Mucosa of stomach (tissue), 1 donor: ENCODE results near the gene ZBTB16.

ENCODE experiments used
- H3K27me3 ChIP-seq: one replicate; pipeline ENCODE4 v1.7.0; 2013; ENCODE audit warnings: mild to moderate bottlenecking, low read length; ENCODE audit not compliant: control insufficient read depth, insufficient read depth
- H3K36me3 ChIP-seq: one replicate; pipeline ENCODE4 v1.7.0; 2013; ENCODE audit warnings: low read length; ENCODE audit not compliant: control insufficient read depth, insufficient read depth
- H3K4me1 ChIP-seq: one replicate; pipeline ENCODE4 v1.7.0; 2013; ENCODE audit warnings: mild to moderate bottlenecking, low read length; ENCODE audit not compliant: control insufficient read depth, insufficient read depth
- H3K4me3 ChIP-seq: one replicate; pipeline ENCODE4 v1.7.0; 2013; ENCODE audit warnings: low read length
- H3K9ac ChIP-seq: one replicate; pipeline ENCODE4 v1.7.0; 2013; ENCODE audit warnings: mild to moderate bottlenecking, low read length, moderate library complexity
- H3K9me3 ChIP-seq: one replicate; pipeline ENCODE4 v1.7.0; 2013; ENCODE audit warnings: mild to moderate bottlenecking, low read length, moderate library complexity; ENCODE audit not compliant: control insufficient read depth
- donor health status: Pancreatic carcinoma.

Gene ZBTB16

GRCh38 chr11:114172871-114173444 is 113.4 kb downstream of the ZBTB16 start:
- no peaks in the 10 kb centered on the region for H3K36me3 ChIP-seq
- H3K9me3 ChIP-seq = no peaks in the 10 kb centered on the region
- H3K9ac ChIP-seq = no peak overlapping the region
- H3K4me1 ChIP-seq = peaks cover 25% of the 10 kb centered on the region
- H3K4me3 ChIP-seq = no peak overlapping the region
- no peaks in the 10 kb centered on the region for H3K27me3 ChIP-seq

DNA sequence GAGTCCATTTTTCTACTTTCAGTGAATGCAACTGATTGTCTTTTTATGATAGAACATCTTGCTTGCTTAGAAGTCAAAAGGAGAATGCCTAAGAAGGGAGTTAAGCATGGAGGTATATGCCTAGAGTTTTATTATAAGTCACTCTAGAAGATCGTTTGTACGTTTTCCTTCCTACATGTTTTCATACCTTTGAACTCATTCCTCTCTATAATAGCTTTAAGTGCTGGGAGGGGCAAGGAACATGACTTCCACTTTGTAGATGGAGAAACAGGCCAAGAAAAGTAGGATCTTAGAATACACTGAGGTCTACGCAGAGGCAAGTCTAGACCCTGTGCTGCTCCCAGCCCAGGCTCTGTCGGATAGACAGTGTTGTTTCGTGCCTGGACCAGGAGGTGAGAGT is 114.3 kb downstream of the ZBTB16 start:
- Histone ChIP-seq H3K9ac (no peak overlapping the region), H3K9me3 (no peaks in the 10 kb centered on the region), H3K36me3 (no peaks in the 10 kb centered on the region), H3K4me3 (no peak overlapping the region), H3K27me3 (no peaks in the 10 kb centered on the region), H3K4me1 (peaks cover 23% of the 10 kb centered on the region)

DNA sequence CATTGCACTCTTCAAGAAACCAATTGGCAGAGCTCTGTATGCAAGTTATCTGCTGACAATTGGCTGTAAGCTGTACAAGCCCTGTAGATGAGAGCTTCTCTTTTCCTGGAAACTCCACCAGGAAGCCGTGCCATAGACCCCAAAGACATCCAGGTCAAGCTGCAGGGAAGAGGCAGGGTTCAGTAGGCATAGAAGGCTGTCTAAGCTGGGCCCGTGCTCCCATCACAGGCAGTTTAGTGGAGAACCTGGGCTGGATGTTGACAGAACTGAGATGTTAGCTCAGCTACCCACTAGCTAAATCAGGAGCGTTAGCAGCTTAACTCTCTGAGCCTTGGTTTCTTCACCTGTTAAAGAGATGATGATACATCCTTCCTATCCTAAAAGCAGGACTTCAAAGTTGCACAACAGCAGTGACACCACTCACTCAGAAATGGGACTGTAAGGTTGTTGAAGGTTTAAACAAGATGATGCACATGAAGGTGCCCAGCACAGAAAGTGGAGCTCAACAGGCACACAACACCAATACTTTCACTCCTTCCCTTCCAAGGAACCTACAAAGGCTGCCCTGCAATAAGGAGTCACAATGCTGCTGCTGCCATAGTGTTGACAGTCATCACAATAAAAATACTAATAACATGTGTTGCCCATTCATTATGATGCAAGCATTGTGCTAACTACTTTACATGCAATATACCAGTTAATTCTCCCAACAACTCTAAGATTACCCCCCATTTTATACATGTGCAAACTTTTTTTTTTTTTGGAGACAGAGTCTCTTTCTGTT is 115.4 kb downstream of the ZBTB16 start:
- H3K36me3 ChIP-seq = no peaks in the 10 kb centered on the region
- no peaks in the 10 kb centered on the region for H3K27me3 ChIP-seq
- H3K9me3 ChIP-seq = no peaks in the 10 kb centered on the region
- no peak overlapping the region for H3K9ac ChIP-seq
- H3K4me3 ChIP-seq = no peak overlapping the region
- peaks cover 32% of the 10 kb centered on the region for H3K4me1 ChIP-seq

- Histone ChIP-seq H3K4me1 (peaks cover 31% of the 10 kb centered on the region), H3K36me3 (no peaks in the 10 kb centered on the region), H3K9ac (no peak overlapping the region), H3K9me3 (no peaks in the 10 kb centered on the region), H3K4me3 (no peak overlapping the region), H3K27me3 (peaks cover 4% of the 10 kb centered on the region)
Observed at GRCh38 chr11:114175706-114176105, 116.2 kb downstream of the ZBTB16 start.

GRCh38 chr11:114176321-114176720 is 116.8 kb downstream of the ZBTB16 start:
- Histone ChIP-seq H3K4me3 (no peak overlapping the region), H3K9ac (no peak overlapping the region), H3K4me1 (peaks cover 25% of the 10 kb centered on the region), H3K27me3 (peaks cover 4% of the 10 kb centered on the region), H3K9me3 (no peaks in the 10 kb centered on the region), H3K36me3 (no peaks in the 10 kb centered on the region)

GRCh38 chr11:114178656-114179055 is 119.1 kb downstream of the ZBTB16 start:
- Histone ChIP-seq H3K4me1 (peaks cover 22% of the 10 kb centered on the region), H3K36me3 (no peaks in the 10 kb centered on the region), H3K4me3 (no peak overlapping the region), H3K9ac (peak overlapping the region; percentile 42), H3K9me3 (no peaks in the 10 kb centered on the region), H3K27me3 (peaks cover 4% of the 10 kb centered on the region)

- no peaks in the 10 kb centered on the region for H3K36me3 ChIP-seq
- H3K27me3 ChIP-seq = peaks cover 4% of the 10 kb centered on the region
- peak overlapping the region; percentile 44 for H3K9ac ChIP-seq
- H3K9me3 ChIP-seq = no peaks in the 10 kb centered on the region
- peaks cover 22% of the 10 kb centered on the region for H3K4me1 ChIP-seq
- H3K4me3 ChIP-seq = no peak overlapping the region
Observed at GRCh38 chr11:114179234-114179941, 119.9 kb downstream of the ZBTB16 start.

DNA sequence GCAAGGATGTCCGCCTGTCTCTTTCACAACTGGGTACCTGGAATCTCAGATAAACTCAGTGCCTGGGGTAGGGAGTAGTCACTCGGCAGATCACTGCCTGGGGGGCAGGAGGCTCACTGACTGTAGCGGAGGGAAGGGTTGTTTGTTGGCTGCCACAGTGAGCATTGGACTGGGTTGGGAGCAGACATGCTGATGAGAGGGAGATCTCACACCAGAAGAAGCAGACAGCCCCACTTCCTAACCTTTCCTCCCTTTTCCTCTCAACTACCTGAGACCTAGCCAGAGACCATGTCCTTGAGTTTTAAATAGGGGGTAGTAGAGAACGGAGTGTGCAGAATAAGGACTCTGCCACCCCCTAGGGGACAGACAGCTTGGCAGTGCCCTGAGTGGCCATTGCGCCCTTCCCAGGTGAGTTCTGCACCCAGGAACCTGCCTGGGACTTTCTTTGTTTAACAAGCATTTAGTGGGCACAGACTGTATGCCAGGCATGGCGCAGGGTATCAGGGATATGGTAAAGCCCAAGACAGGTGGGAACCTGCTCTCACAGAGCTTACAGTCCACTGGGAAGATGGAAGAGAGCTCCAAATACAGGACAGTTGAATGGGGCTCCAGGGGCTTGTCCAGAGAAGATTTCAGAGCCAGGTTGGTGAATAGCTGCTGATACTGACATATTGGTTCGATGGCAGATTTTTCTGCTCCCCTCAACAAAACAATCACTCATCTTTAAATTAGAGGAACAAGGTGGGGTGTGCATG is 121.0 kb downstream of the ZBTB16 start:
- Histone ChIP-seq H3K4me3 (no peak overlapping the region), H3K9me3 (no peaks in the 10 kb centered on the region), H3K27me3 (peaks cover 4% of the 10 kb centered on the region), H3K36me3 (no peaks in the 10 kb centered on the region), H3K9ac (peak overlapping the region; percentile 44), H3K4me1 (peaks cover 22% of the 10 kb centered on the region)

- H3K36me3 ChIP-seq = no peaks in the 10 kb centered on the region
- peaks cover 4% of the 10 kb centered on the region for H3K27me3 ChIP-seq
- no peaks in the 10 kb centered on the region for H3K9me3 ChIP-seq
- H3K4me1 ChIP-seq = peaks cover 22% of the 10 kb centered on the region
- no peak overlapping the region for H3K4me3 ChIP-seq
- no peak overlapping the region for H3K9ac ChIP-seq
Observed at GRCh38 chr11:114181195-114181594, 121.7 kb downstream of the ZBTB16 start.

GRCh38 chr11:114181752-114182151 is 122.2 kb downstream of the ZBTB16 start:
- H3K36me3 ChIP-seq = no peaks in the 10 kb centered on the region
- peaks cover 22% of the 10 kb centered on the region for H3K4me1 ChIP-seq
- H3K9ac ChIP-seq = no peak overlapping the region
- H3K27me3 ChIP-seq = peaks cover 4% of the 10 kb centered on the region
- no peak overlapping the region for H3K4me3 ChIP-seq
- H3K9me3 ChIP-seq = no peaks in the 10 kb centered on the region

- Histone ChIP-seq H3K4me1 (peaks cover 22% of the 10 kb centered on the region), H3K9ac (no peak overlapping the region), H3K36me3 (no peaks in the 10 kb centered on the region), H3K9me3 (no peaks in the 10 kb centered on the region), H3K27me3 (peaks cover 4% of the 10 kb centered on the region), H3K4me3 (no peak overlapping the region)
Observed at GRCh38 chr11:114182471-114183043, 123.0 kb downstream of the ZBTB16 start.
